Measurements from ENCODE around the gene BICD1.

DNA sequence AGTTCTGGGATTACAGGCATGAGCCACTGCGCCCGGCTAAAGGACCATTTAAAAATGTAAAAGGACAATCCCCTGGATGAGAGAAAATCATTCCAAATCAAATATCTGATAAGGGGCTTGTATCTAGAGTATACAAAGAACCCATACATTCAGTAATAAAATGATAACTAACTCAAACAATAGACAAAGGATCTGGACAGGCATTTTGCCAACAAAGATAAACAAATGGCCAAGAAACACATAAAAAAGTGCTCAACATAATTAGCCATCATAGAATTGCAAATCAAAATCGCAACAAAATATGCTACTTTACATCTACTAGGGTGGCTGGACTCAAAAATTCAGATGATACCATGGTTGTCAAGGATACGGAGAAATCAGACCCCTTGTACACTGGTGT lies 8.5 kb upstream of the BICD1 start:
- TF ChIP-seq, protein P1, sequence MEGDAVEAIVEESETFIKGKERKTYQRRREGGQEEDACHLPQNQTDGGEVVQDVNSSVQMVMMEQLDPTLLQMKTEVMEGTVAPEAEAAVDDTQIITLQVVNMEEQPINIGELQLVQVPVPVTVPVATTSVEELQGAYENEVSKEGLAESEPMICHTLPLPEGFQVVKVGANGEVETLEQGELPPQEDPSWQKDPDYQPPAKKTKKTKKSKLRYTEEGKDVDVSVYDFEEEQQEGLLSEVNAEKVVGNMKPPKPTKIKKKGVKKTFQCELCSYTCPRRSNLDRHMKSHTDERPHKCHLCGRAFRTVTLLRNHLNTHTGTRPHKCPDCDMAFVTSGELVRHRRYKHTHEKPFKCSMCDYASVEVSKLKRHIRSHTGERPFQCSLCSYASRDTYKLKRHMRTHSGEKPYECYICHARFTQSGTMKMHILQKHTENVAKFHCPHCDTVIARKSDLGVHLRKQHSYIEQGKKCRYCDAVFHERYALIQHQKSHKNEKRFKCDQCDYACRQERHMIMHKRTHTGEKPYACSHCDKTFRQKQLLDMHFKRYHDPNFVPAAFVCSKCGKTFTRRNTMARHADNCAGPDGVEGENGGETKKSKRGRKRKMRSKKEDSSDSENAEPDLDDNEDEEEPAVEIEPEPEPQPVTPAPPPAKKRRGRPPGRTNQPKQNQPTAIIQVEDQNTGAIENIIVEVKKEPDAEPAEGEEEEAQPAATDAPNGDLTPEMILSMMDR (conservative IDR thresholded peaks at IDR 0.05; ENCODE audit: low read depth in 2 of 2): no peak
- TF ChIP-seq, protein P2, sequence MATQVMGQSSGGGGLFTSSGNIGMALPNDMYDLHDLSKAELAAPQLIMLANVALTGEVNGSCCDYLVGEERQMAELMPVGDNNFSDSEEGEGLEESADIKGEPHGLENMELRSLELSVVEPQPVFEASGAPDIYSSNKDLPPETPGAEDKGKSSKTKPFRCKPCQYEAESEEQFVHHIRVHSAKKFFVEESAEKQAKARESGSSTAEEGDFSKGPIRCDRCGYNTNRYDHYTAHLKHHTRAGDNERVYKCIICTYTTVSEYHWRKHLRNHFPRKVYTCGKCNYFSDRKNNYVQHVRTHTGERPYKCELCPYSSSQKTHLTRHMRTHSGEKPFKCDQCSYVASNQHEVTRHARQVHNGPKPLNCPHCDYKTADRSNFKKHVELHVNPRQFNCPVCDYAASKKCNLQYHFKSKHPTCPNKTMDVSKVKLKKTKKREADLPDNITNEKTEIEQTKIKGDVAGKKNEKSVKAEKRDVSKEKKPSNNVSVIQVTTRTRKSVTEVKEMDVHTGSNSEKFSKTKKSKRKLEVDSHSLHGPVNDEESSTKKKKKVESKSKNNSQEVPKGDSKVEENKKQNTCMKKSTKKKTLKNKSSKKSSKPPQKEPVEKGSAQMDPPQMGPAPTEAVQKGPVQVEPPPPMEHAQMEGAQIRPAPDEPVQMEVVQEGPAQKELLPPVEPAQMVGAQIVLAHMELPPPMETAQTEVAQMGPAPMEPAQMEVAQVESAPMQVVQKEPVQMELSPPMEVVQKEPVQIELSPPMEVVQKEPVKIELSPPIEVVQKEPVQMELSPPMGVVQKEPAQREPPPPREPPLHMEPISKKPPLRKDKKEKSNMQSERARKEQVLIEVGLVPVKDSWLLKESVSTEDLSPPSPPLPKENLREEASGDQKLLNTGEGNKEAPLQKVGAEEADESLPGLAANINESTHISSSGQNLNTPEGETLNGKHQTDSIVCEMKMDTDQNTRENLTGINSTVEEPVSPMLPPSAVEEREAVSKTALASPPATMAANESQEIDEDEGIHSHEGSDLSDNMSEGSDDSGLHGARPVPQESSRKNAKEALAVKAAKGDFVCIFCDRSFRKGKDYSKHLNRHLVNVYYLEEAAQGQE (IDR thresholded peaks at IDR 0.05; ENCODE audit: unreplicated experiment): no peak
- TF ChIP-seq POLR2AphosphoS5 (IDR thresholded peaks at IDR 0.05; ENCODE audit: low read depth) (no peak), ZNF331 (CRISPR knock-in tag; IDR thresholded peaks at IDR 0.05; ENCODE audit: low read depth) (no peak), EZH2phosphoT487 (IDR thresholded peaks at IDR 0.05; ENCODE audit: unreplicated experiment) (no peak), EZH2 (IDR thresholded peaks at IDR 0.05; ENCODE audit: low read depth, unreplicated experiment) (no peak), NANOG (IDR thresholded peaks at IDR 0.05; ENCODE audit: borderline replicate concordance) (no peak), JUNB (IDR thresholded peaks at IDR 0.05; ENCODE audit: unreplicated experiment) (no peak), CREB1 (CRISPR knock-in tag; IDR thresholded peaks at IDR 0.05; ENCODE audit: low read depth) (no peak), ZNF114 (CRISPR knock-in tag; IDR thresholded peaks at IDR 0.05) (no peak)
- TF ChIP-seq, protein P3, sequence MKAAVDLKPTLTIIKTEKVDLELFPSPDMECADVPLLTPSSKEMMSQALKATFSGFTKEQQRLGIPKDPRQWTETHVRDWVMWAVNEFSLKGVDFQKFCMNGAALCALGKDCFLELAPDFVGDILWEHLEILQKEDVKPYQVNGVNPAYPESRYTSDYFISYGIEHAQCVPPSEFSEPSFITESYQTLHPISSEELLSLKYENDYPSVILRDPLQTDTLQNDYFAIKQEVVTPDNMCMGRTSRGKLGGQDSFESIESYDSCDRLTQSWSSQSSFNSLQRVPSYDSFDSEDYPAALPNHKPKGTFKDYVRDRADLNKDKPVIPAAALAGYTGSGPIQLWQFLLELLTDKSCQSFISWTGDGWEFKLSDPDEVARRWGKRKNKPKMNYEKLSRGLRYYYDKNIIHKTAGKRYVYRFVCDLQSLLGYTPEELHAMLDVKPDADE (IDR thresholded peaks at IDR 0.05): no peak
- TF ChIP-seq, protein P4, sequence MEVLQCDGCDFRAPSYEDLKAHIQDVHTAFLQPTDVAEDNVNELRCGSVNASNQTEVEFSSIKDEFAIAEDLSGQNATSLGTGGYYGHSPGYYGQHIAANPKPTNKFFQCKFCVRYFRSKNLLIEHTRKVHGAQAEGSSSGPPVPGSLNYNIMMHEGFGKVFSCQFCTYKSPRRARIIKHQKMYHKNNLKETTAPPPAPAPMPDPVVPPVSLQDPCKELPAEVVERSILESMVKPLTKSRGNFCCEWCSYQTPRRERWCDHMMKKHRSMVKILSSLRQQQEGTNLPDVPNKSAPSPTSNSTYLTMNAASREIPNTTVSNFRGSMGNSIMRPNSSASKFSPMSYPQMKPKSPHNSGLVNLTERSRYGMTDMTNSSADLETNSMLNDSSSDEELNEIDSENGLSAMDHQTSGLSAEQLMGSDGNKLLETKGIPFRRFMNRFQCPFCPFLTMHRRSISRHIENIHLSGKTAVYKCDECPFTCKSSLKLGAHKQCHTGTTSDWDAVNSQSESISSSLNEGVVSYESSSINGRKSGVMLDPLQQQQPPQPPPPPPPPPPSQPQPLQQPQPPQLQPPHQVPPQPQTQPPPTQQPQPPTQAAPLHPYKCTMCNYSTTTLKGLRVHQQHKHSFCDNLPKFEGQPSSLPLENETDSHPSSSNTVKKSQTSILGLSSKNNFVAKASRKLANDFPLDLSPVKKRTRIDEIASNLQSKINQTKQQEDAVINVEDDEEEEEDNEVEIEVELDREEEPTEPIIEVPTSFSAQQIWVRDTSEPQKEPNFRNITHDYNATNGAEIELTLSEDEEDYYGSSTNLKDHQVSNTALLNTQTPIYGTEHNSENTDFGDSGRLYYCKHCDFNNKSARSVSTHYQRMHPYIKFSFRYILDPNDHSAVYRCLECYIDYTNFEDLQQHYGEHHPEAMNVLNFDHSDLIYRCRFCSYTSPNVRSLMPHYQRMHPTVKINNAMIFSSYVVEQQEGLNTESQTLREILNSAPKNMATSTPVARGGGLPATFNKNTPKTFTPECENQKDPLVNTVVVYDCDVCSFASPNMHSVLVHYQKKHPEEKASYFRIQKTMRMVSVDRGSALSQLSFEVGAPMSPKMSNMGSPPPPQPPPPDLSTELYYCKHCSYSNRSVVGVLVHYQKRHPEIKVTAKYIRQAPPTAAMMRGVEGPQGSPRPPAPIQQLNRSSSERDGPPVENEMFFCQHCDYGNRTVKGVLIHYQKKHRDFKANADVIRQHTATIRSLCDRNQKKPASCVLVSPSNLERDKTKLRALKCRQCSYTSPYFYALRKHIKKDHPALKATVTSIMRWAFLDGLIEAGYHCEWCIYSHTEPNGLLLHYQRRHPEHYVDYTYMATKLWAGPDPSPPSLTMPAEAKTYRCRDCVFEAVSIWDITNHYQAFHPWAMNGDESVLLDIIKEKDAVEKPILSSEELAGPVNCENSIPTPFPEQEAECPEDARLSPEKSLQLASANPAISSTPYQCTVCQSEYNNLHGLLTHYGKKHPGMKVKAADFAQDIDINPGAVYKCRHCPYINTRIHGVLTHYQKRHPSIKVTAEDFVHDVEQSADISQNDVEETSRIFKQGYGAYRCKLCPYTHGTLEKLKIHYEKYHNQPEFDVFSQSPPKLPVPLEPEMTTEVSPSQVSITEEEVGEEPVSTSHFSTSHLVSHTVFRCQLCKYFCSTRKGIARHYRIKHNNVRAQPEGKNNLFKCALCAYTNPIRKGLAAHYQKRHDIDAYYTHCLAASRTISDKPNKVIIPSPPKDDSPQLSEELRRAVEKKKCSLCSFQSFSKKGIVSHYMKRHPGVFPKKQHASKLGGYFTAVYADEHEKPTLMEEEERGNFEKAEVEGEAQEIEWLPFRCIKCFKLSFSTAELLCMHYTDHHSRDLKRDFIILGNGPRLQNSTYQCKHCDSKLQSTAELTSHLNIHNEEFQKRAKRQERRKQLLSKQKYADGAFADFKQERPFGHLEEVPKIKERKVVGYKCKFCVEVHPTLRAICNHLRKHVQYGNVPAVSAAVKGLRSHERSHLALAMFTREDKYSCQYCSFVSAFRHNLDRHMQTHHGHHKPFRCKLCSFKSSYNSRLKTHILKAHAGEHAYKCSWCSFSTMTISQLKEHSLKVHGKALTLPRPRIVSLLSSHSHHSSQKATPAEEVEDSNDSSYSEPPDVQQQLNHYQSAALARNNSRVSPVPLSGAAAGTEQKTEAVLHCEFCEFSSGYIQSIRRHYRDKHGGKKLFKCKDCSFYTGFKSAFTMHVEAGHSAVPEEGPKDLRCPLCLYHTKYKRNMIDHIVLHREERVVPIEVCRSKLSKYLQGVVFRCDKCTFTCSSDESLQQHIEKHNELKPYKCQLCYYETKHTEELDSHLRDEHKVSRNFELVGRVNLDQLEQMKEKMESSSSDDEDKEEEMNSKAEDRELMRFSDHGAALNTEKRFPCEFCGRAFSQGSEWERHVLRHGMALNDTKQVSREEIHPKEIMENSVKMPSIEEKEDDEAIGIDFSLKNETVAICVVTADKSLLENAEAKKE (CRISPR knock-in tag; IDR thresholded peaks at IDR 0.05): no peak
